ENCODE measurements around the gene ZBTB47. TPM values are rescaled to one million over a fixed set of nuclear protein-coding genes. Genes with fewer than 3 reads are reported as not detected.

ZBTB47 gene
- 11.0 and 11.9 TPM in 2 replicates for total RNA-seq

DNA sequence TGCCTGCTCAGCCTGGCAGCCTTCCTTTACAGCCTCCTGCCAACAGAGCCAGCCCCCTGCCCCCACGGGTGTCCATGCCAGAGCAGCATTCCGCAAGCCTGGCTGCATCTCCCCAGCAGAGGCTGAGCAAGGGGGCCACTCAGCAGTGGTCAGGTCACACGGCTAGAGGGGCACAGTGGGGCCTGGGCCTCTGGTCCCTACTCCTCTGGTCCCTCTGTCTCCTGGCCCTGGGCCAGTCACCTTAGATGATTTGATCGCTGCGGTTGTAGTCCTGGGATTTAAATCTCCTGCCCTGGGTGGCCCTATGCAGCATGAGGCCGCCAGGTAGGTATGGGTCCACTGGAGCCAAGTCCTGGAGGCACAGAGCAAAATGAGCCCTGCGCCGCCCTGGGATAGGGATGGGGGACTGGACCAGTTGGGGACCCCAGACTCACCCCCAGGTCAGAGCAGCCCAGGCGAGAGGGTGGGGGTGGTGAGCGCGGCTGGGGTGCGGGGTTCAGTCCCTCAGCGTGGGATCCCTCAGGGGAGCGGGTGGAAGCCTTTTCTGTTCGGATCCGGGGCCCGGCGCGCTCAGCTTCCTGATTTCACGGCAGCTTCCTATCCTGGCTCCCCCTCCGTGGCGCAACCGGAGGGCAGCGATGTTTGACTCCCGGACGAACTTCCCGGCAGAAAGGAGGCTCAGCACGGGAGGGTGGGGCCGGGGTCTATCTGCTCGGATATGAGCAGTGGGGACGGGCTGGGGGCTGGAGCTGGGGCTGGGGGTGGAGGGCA is at the start of gene ZBTB47:
Gene ZBTB47 (plus strand): TSS at position 138 of the 771 bp plus-strand sequence. CDS start 4,659 bp downstream, outside the sequence.

DNA sequence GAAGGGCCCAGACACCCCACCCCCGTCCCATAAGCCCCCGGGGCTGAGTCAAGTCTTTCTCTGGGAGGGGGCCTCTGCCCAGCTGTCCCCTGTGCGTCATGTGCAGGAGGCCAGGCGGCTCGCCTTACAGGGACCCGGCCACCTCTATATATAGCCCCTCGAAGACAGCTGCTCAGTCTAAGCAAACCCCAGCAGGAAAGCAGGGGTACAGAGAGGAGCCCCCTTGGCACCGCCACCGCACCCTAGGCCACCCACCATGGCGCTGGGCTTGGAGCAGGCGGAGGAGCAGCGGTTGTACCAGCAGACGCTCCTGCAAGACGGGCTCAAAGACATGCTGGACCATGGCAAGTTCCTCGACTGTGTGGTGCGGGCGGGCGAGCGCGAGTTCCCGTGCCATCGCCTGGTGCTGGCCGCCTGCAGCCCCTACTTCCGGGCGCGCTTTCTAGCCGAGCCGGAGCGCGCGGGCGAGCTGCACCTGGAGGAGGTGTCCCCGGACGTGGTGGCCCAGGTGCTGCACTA is 31.9 kb downstream of the ZBTB47 start, which contains the start of gene KLHL40:
Gene KLHL40 (plus strand): TSS at position 175 of the 519 bp plus-strand sequence. CDS start 82 bp downstream, at position 257.

DNA sequence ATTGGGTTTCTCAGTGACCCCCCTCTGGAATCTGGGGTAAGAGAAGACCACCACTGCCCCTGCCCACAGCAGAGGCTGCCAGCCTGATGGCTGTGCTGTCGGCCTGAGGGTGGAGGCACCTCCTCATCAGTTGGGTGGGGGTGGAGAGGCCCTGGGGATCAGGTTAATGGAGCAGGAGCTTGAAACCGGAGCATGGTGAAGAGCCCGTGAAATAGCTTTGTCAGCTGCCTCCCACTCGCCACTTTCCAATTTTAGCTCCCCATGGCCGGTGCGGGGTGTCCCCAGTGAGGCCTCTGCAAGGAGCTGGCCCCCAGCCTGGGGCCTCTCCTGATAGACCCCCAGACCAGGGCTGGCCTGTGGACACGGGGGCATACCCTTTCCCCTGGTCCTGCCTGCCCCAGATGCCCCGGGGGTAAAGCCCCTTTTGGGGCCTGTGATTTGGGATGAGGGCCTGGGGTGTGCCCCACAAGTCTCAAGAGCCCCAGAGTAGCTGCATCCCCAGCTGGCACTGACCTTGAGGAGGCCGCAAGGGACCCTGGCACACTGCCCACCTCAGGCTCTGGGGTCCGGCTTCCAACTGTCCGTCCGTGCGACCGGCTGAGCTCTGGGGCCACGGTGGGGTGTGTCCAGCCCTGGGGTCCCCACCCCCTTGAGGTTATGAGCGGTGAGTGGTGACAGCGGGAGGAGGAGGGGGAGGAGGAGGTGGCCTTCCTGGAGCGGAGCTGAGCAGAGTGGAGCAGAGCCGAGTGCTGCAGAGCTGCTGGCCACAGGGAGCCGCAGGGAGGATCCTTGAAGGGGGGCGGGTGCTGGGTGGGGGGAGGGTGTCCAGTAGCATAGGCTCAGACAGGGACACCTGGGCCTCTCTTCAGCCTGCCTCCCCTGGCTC is 48.8 kb downstream of the ZBTB47 start, which contains the start of gene HHATL:
Gene HHATL (minus strand): TSS at position 733 of the 886 bp plus-strand sequence. CDS start 1,972 bp downstream, outside the sequence.

Other genes with a start within 250 kb of the ZBTB47 start
- gene LYZL4, start 243.1 kb upstream of the ZBTB47 start, total RNA-seq: not detected in 2 replicates
- not detected in 2 replicates for gene VIPR1, start 151.1 kb upstream of the ZBTB47 start, total RNA-seq
- 66.9 and 85.6 TPM in 2 replicates for gene SEC22C, start 71.7 kb upstream of the ZBTB47 start, total RNA-seq
- 17.0 and 25.1 TPM in 2 replicates for gene SS18L2, start 62.8 kb upstream of the ZBTB47 start, total RNA-seq
- gene NKTR, start 53.0 kb upstream of the ZBTB47 start, total RNA-seq: 8.4 and 11.5 TPM in 2 replicates
- not detected in 2 replicates for gene KLHL40, start 31.8 kb downstream of the ZBTB47 start, total RNA-seq
- gene HHATL, start 49.1 kb downstream of the ZBTB47 start, total RNA-seq: not detected in 2 replicates
- 4.8 and 5.5 TPM in 2 replicates for gene CCDC13, start 119.6 kb downstream of the ZBTB47 start, total RNA-seq
- 192 and 225 TPM in 2 replicates for gene HIGD1A, start 150.8 kb downstream of the ZBTB47 start, total RNA-seq
- gene ACKR2, start 155.7 kb downstream of the ZBTB47 start, total RNA-seq: under 0.01 TPM in 1 of 2 replicates, not detected in the other
- gene CYP8B1, start 222.2 kb downstream of the ZBTB47 start, total RNA-seq: not detected in 2 replicates